NCI-H1105 (cell line): Measurements from ENCODE around the gene YAP1.
"Not testable (repeated sequence)": the region's sequence is repeated elsewhere in the genome, so short reads cannot be mapped to it uniquely, and the experiment has no call there.

Experiments
- DNase-seq: peaks from one replicate; lab custom pipeline; 2025; lab: John Stamatoyannopoulos, UW

YAP1 gene

GRCh38 chr11:102200325-102200724 lies 90.1 kb downstream of the YAP1 start:
- DNase-seq, result not testable (repeated sequence)

GRCh38 chr11:102201776-102202175 lies 91.5 kb downstream of the YAP1 start:
- no peak for DNase-seq

GRCh38 chr11:102202972-102203371 lies 92.7 kb downstream of the YAP1 start:
- no peak for DNase-seq

GRCh38 chr11:102204174-102204573 lies 93.9 kb downstream of the YAP1 start:
- no peak for DNase-seq

GRCh38 chr11:102205805-102206204 lies 95.6 kb downstream of the YAP1 start:
- DNase-seq, result no peak

- no peak for DNase-seq
These were observed 98.6 kb downstream of the YAP1 start for GRCh38 chr11:102208835-102209234.

GRCh38 chr11:102214623-102215022 lies 104.4 kb downstream of the YAP1 start:
- DNase-seq, result no peak

- no peak for DNase-seq
These were observed 106.3 kb downstream of the YAP1 start for GRCh38 chr11:102216433-102217075.

- DNase-seq, result no peak
These were observed 110.7 kb downstream of the YAP1 start for GRCh38 chr11:102220728-102221467.

- DNase-seq, result no peak
These were observed 113.6 kb downstream of the YAP1 start for GRCh38 chr11:102223859-102224258.

GRCh38 chr11:102225689-102226568 lies 115.7 kb downstream of the YAP1 start:
- no peak for DNase-seq

GRCh38 chr11:102226702-102227490 lies 116.6 kb downstream of the YAP1 start:
- no peak for DNase-seq

- DNase-seq, result no peak
These were observed 119.4 kb downstream of the YAP1 start for GRCh38 chr11:102229510-102230123.

GRCh38 chr11:102230186-102230585 lies 119.9 kb downstream of the YAP1 start:
- no peak for DNase-seq

GRCh38 chr11:102230911-102231310 lies 120.7 kb downstream of the YAP1 start:
- DNase-seq, result no peak

- DNase-seq, result no peak
These were observed 124.7 kb downstream of the YAP1 start for GRCh38 chr11:102234779-102235439.

- DNase-seq, result no peak
These were observed 127.0 kb downstream of the YAP1 start for GRCh38 chr11:102237096-102237735.

GRCh38 chr11:102238391-102238821 lies 128.2 kb downstream of the YAP1 start:
- no peak for DNase-seq

- DNase-seq, result no peak
These were observed 129.2 kb downstream of the YAP1 start for GRCh38 chr11:102239448-102239847.

- no peak for DNase-seq
These were observed 129.7 kb downstream of the YAP1 start for GRCh38 chr11:102239911-102240310.
